Amygdala (tissue), 56 donors: ENCODE results near the gene ARFIP1.

Experiments used
- DNase-seq, 56 donors: peaks; one replicate each; lab custom pipeline; 2025; lab: John Stamatoyannopoulos, UW

The ARFIP1 gene

DNA sequence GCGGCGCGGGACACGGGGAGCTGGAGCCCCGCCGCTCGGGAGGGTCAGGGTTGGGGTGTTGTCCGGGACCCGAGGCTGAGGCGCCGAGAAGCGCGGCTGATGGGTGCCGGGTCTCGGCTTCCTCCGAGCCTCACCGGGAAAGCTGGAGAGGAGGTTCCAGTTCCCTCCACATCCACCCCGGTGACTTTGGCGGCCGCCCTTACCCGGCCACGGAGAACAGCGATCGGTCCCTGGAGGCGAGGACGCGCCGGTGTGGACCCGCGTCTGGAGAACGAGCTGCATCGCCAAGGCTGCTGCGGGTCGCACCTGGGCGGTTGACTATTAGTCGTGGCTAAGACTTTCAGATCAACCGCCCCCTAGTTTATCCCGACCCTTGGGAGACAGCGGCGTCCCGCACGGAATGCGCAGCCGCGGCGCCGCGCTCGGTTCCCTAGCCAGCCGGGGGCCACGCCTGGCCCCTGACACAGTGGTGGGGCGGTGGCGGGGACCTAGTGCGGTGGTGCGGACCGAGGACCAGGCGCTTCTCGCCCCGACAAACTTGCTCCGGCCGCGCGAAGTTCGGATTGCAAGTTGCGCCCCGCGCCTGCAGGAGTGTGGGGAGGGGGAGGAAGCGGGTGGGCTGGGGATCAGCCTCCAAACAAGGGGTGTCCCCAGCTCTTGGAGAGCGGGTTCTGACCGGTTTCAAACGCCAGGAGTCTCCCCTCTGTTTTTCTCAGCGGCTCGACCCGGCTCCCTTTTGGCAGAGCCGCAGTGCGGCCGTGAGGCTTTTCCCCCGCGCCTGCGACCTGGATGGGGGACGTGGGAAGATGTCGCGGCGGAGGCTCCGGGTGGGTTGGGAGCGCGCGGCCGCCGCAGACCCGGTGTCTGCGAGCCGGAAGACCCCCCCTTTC, 156.9 kb downstream of the ARFIP1 start:
- DNase-seq = peak in 6 of 56 donors; percentile 2 to 33 (median 16)

DNA sequence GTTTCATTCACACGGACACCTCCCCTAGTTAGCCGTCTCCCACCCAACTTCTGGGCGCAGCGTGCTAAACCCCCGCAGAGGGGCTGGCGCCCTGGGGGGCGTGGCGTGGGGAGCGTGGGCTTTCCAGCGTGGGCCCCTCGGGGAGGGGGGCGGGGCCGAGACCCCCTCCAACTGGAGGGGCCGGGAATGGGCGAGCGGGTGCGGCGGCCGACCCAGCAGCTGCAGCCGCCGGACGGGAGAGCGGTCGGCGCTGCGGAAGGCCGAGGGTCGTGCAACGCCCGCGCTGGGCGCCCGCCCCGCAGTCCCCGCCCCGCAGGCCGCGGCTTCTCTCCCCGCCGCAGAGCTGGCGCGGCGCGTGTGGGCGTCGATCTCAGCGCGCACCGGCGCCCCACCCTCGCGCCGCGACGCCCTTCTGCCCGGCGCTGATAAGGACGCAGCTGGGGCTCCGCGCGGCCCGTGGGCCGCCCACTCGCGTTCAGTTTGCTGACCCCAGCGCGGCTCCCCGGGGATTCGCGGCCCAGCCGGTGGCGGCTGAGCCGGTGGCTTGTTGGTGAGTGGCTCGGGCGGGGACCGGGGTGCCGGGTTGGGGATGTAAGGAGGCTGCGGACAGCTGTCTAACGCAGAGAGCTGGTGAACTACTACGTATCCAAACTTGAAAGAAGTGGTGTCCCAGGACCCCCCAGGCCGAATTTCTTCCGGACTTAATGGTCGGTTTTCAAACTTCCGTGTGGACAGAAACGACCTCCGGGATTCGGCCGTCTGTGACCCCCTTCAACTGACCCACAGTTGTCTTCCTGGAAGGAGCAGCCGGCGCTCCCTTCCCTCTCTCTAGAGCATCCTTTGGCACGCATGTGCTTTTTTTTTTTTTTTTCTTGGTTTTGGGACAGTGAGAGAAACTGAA, 157.8 kb downstream of the ARFIP1 start:
- peak in 11 of 56 donors; percentile 4 to 37 (median 20) for DNase-seq

DNA sequence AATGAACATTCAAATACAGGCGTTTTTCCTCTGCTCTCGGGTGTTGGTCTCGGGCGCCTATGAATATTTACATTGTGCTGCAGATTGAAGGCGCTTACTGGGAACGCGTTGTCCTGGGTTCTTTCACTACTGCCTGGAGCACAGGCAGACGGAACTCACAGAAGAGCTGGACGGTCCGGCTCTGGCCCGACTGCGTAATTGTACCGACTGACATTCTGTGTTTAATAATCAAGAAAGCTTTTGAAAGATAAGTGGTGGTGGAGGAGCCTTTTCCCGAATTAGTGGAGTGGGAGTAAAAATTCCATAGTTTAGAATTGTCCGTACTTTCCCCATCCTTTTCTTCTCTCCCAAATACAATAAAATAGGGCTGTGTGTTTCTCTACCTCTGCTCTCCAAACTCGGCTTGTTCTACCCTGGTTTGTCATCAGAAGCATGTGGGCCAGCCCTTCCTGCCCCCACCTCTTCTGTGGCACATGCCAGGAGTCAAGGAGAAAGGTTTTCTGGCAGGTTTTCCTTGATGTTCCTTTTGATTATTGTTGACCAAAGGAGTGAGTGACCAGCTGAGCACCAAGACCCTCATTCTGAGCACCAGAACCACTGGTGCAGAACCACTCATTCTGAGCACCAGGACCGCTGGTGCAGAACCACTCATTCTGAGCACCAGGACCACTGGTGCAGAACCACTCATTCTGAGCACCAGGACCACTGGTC, 158.6 kb downstream of the ARFIP1 start:
- DNase-seq = peak in 3 of 56 donors; percentile 6 to 16 (median 8)

DNA sequence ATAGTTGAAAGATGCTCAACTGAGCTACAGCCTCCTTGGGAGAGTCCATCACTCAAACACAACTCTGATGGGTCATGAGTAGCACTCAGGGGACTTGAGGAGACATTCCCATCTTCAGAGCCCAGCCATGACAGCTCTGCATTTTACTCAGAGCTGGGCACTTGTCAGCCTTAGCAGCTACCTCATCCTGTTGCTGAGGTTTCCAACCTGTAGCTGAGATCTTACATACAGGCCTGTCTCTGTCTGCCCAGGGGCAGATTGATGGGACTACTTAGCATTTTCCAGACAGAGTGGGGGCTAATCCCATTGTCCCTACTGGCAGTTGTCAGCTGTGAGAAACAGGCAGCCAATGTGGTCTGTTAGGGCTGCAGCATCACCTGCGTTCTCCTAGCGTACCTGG, 159.9 kb downstream of the ARFIP1 start:
- DNase-seq = no peak

DNA sequence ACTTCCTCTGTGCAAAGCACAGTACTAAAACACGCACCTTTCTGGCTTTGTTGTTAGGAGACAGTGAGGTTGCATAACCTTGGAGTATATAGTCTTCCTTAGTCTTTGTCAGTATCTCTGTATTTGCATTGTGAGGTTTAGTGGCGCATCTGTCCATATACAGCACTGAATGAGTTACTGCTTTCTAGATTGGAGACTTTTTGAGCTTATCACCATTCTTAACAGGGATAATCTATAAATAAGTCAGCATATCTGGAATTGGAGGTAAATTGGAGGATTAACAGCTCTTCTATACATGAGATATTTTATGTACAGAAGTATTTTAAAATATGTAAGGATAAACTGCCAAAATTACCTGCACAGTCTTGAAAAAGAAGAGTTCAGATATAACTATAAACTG, 160.7 kb downstream of the ARFIP1 start:
- DNase-seq = no peak

DNA sequence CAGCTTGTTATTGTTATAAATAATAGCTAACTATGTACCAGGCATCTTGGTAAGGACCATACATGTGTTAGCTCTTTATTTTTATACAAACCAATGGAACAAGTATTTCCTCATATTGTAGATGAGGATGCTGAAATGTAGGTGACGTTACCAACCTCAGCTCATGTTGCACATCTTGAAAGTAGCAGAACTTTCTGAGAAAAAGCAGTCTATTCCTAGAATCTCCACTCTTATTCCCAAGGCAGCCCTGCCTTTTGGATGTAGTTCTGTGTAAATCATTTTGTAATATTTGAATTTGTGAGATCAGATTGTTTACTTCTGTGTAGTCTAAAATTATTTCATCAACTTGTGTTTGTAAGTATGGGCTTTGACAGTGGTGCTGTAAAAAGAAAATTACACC, 161.7 kb downstream of the ARFIP1 start:
- DNase-seq = no peak

DNA sequence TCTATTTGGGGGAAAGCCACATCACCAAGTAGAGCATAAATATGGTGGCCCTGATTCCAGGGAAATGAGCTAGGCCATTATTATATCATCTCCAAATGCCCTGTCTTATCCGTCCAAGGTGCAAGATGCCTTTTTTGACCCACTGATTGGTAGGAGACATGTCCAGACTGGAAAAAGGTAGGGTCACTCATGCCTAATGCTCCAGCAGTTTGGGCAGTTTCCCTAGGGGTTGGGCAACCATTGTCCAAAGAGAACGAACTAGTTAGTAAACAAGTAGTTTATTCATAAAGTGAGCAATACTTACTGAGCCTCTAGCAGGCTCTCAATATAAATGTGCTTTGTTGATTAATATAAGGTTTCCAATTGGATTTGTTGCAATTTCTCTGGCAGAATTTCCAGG, 162.6 kb downstream of the ARFIP1 start:
- DNase-seq = no peak

DNA sequence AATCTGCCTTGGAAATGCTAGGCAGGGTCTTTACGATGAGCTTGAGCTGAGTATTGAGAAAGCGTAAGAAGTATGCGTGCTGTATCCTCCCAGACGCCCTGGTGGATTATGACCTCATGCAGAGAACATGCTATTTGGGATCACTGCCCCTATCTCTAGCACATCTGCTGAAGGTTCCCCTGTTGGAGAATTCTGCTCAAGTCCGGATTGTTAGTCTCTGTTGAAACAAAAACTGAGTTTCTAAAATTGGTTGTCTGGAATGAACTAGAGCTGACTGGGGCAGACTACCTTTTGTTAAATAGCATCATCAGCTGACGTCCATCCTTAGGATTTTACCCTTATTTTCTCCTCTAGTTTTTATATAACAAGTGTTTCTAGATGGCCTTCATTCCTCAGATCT, 163.9 kb downstream of the ARFIP1 start:
- no peak for DNase-seq

DNA sequence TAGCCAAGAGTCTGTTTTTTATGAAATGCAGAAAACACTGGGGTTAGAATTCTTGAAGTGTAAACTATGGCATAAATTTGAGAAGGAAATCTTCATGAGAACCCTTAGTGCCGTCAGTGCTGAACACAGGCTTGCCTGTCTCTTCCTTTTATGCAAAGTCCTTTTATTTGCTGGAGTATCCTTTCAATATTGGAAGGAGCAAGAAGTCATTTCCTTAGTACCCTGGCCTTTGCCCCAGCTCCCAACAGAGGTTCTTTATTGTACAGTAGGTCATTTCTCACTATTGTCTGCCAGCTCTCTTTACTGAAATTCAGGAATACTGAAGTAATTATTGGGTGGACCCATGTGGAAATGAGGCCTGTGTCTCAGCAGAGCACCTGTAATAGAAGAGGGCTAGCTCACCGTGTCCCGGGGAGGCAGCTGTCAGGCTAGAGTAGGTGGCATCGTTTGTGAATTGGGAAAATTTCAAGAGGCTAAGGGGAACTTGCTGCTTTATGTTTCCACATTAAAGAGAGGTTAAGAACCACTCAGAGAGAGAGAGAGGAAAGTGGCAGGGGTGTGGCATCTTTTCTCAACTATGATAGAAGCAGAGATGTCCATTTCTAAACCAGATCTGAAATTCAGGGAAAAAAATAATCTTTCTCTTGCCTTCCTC, 165.0 kb downstream of the ARFIP1 start:
- DNase-seq = no peak

DNA sequence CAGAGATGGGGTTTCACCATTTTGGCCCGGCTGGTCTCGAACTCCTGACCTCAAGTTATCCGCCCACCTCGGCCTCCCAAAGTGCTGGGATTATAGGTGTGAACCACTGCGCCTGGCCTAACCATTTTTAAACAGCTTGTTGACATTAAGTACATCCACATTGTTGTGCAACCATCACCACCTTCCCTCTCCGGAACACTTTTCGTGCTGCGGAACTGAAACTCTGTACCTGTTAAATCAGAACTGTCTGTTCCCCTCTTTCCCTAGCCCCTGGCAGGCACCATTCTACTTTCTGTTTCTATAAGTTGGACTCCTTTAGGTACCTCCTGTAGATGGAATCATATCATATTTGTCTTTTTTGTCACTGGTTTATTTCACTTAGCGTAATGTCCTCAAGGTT, 165.9 kb downstream of the ARFIP1 start:
- DNase-seq = no peak

DNA sequence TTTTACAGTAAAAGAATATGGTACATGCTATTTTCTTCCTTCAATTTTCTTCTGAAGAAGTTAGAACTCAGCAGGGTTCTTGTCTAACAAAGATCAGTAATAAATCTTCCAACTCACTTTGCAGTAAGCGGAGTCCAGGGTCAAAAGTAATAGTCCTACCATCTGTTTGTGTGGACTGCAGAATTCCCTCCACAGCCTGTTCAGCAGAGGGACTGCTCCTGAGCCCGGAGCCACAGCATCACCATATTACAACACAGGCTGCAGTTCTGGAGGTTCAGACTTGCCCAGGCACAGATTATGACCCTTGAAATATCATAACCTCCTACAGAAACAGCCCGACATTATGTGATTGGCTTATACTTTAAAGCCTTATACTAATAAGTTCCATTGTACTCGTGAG, 166.7 kb downstream of the ARFIP1 start:
- DNase-seq = no peak

DNA sequence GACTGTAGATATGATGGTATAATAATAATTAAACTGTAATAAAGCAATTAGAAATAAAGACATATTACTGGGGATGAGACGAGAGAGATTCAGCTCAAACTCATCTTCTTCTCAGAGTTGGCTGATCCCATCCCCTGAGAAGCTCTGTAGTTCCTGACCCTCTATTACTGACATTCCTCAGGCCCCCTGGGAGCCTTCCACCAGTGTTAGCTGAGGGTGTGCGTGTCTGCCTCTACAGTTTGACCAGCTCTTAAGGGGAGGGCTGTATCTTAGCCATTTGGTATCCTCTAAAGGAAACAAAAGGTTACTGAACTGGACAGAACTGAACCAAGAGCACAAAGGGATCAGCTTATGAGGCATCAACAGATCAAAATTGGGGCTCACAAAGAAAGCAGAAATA, 167.6 kb downstream of the ARFIP1 start:
- no peak for DNase-seq

DNA sequence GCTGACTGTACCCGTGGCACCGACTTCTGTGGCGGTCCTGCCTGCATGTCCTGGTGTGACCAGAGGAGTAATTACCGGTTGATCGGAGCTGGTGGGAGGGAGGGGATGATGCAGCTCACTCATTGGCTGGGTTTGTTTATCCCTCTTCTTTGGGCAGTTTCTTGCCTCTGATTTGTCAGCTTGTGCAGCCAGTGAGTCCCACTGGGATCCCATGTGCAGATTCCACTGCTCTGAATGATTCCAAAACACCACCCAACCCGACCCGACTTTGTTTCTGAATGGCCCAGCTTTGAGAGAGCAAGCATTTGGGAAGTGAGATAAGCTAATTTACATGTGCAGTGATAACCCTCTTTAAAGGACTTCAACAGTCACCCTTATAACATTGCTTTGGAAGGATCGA, 170.2 kb downstream of the ARFIP1 start:
- no peak for DNase-seq

DNA sequence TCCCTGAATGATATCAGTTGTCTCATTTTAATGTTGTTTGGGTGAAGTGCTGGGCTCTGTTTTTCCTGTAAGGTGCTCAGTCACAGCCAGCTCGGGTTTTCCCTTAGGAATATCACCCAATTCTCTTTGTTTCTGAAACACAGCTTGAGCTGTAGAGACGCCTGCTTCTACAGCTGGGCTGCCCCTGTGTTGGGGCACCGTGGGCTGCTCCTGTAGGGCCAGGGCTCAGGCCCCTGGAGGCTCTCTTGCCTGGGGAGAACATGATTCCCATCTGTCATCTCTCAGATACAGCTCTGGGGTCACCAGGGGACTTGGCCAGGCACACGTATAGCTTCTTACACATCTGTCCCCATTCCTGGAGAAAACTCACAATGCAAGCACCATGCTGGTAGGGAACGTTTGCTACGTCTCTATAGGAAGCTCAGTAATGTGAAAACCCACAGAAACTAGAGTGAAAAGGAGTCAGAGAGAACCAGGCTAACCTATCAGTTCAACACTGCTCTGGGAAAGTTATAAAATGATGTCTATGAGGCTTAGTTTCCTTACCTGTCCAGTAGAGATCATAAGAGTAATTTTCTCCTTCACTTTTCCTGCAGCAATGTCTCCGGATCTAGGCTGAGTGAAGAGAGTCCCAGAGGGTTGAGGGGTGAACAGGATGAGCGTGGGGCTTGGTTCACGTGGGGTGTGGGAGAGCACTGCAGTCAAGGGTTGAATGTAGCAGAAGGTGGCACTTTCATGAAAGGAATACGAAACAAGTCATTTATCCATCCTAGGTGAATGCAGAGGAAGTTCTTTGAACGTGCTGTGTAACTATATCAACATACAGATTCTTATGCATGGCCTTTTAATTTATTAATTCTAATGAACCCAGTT, 170.9 kb downstream of the ARFIP1 start:
- DNase-seq = no peak

DNA sequence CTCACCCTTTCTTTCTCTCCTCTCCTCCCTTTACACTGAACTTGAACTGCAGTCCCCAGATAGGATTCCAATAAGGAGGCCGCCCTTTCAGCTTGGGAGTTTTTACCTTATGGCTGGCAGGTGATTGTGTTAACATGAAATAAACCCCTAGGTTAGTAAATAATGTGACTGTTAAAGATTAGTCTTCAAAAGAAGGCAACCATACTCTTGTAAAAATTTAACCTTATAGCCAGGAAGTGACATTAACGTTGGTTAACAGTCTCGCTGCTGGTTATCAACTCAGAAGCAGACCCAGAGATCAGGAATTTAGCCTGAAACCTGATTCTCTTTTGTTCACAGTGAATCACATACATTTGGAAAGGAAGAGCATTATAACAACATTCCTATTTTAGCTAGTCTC, 171.6 kb downstream of the ARFIP1 start:
- DNase-seq = no peak

DNA sequence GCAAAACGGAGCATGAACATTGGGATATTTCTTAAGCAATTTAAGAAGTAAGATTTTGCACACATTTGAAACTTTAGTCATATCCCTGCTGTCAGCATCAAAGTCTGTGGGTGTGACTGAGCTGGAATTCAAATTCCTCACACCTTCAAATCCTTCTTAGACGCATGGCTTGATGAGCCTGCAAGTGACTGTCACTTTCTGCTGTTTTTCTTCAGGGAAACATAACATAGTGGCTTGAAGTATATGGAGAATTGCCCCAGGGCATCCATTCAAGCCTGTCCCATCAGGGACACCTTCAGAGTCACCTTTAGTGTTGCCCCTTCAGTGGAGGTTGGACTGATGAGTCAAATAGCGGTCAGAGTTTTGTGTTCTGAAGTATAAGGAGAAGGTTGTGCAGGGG, 173.8 kb downstream of the ARFIP1 start:
- DNase-seq = no peak

DNA sequence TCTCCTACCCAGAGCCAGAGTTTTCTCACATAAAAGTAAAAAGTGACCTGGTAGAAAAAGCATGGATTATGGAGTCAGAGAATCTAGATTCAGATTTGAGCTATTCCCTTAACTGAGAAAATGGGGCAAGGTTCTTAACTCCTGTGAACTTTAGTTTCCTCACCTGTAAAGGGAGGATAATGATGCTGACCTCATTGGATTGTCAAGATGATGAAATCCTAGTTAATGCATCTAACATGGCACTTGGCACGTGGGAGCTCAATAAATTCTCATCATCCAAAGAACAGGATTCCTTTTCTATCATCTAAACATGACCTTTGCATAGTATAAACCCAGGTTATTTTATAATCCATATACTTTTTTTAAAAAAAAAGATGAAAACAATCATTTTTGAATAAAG, 175.0 kb downstream of the ARFIP1 start:
- no peak for DNase-seq

DNA sequence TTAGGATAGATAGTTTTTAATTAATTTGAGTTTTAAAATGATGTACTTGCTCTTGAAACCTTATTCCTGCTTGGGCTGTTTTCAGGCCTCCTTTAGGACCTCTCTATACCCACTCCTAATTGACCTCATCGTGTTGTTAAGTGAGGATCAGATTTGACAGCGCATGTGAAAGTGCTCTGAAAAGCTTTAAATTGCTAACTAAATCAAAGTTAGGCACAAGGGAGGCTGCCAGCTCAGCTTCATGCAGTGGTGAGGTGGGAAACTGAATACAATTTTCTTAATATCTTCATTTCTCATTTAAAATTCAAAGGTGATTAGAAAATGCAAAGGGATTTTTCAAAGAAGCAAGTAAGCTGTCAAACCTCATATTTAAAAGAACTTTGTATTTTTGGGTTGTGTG, 176.4 kb downstream of the ARFIP1 start:
- DNase-seq = no peak

DNA sequence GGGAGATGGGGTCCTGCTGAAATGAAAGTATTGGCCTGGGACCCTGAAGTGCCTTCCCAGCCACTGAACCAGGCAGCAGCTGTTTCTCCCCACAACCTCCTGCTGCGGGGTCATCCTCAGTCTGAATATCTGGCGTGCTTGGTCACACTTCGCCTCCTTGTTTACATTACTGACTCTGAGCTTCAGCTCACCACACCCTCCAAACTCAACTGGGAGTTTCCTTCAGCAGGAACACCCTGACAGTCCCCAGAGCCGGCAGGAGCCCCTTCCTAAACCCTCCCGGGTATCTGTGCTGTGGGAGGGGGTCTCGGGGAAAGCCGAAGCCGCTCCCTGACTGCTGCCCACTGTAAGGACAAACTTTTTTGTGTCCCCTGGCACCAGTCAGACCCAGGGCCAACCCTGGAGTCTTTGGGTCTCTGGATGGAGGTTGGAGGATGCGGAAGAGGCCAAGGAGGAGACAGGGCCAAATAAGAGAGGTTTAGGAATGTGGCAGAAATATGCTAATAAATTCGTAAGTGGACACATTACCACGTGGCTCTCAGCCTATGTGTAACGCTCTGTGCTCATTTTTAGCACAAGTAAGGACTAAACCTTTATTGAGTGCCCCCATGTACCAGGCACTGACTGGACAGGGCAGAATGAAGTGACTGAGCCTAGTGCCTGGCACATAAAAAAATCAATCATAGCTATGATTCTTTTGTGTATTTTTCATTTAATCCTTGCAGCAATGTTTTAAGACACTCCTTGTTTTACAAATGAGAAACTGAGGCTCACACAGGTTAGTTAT, 177.1 kb downstream of the ARFIP1 start:
- no peak for DNase-seq
